Measurements from ENCODE around the gene IFIT3. TPM values are rescaled to one million over a fixed set of nuclear protein-coding genes. Genes with fewer than 3 reads are reported as not detected.
"Not testable (repeated sequence)": the region's sequence is repeated elsewhere in the genome, so short reads cannot be mapped to it uniquely, and the experiment has no call there.

IFIT3 gene
- total RNA-seq, 1 experiment from 2014 or later, result 45.2 TPM

GRCh38 chr10:89325856-89326255 lies 1.9 kb upstream of the IFIT3 start:
- Mint-ChIP-seq H3K4me1 (ENCODE audit: low read depth, unreplicated experiment) (peaks cover 28% of the 10 kb centered on the region), H3K36me3 (ENCODE audit: insufficient read depth, unreplicated experiment) (peaks cover 12% of the 10 kb centered on the region)
- intact Hi-C loops (cut with micrococcal nuclease; ENCODE audit: unreplicated experiment); CTCF ChIA-PET; H3K4me3 Mint-ChIP-seq (ENCODE audit: low read depth, unreplicated experiment); H3K27ac Mint-ChIP-seq (ENCODE audit: unreplicated experiment); H3K27me3 Mint-ChIP-seq (ENCODE audit: unreplicated experiment); H3K9me3 Mint-ChIP-seq (ENCODE audit: low read depth, unreplicated experiment); DNase-seq; BruUV-seq (replicated peaks): not testable (repeated sequence)

GRCh38 chr10:89329151-89329550 lies 1.4 kb downstream of the IFIT3 start:
- peaks cover 2% of the 10 kb centered on the region for H3K9me3 Mint-ChIP-seq (ENCODE audit: low read depth, unreplicated experiment)
- no peak for TF ChIP-seq CTCF (IDR thresholded peaks at IDR 0.05; ENCODE audit: unreplicated experiment)
- peaks cover 38% of the 10 kb centered on the region for H3K4me1 Mint-ChIP-seq (ENCODE audit: low read depth, unreplicated experiment)
- H3K36me3 Mint-ChIP-seq (ENCODE audit: insufficient read depth, unreplicated experiment), result peaks cover 15% of the 10 kb centered on the region
- CTCF ChIA-PET, result no interaction called here
- BruUV-seq (replicated peaks), result no TSS peak
- no peak overlapping the region for H3K27ac Mint-ChIP-seq (ENCODE audit: unreplicated experiment)
- intact Hi-C loops (cut with micrococcal nuclease; ENCODE audit: unreplicated experiment), result no loop called here
- no peaks in the 10 kb centered on the region for H3K27me3 Mint-ChIP-seq (ENCODE audit: unreplicated experiment)
- DNase-seq, result no peak
- H3K4me3 Mint-ChIP-seq (ENCODE audit: low read depth, unreplicated experiment), result peak overlapping the region; percentile 80

GRCh38 chr10:89330014-89330413 lies 2.2 kb downstream of the IFIT3 start:
- H3K9me3 Mint-ChIP-seq (ENCODE audit: low read depth, unreplicated experiment); intact Hi-C loops (cut with micrococcal nuclease; ENCODE audit: unreplicated experiment); CTCF ChIA-PET; DNase-seq; BruUV-seq (replicated peaks); H3K27me3 Mint-ChIP-seq (ENCODE audit: unreplicated experiment); H3K4me3 Mint-ChIP-seq (ENCODE audit: low read depth, unreplicated experiment); H3K27ac Mint-ChIP-seq (ENCODE audit: unreplicated experiment): not testable (repeated sequence)
- peaks cover 38% of the 10 kb centered on the region for H3K4me1 Mint-ChIP-seq (ENCODE audit: low read depth, unreplicated experiment)
- peaks cover 15% of the 10 kb centered on the region for H3K36me3 Mint-ChIP-seq (ENCODE audit: insufficient read depth, unreplicated experiment)

GRCh38 chr10:89330537-89331212 lies 2.9 kb downstream of the IFIT3 start:
- BruUV-seq (replicated peaks), result no TSS peak
- peaks cover 38% of the 10 kb centered on the region for H3K4me1 Mint-ChIP-seq (ENCODE audit: low read depth, unreplicated experiment)
- H3K9me3 Mint-ChIP-seq (ENCODE audit: low read depth, unreplicated experiment), result no peaks in the 10 kb centered on the region
- no peak overlapping the region for H3K4me3 Mint-ChIP-seq (ENCODE audit: low read depth, unreplicated experiment)
- peaks cover 15% of the 10 kb centered on the region for H3K36me3 Mint-ChIP-seq (ENCODE audit: insufficient read depth, unreplicated experiment)
- CTCF ChIA-PET, result no interaction called here
- H3K27me3 Mint-ChIP-seq (ENCODE audit: unreplicated experiment), result no peaks in the 10 kb centered on the region
- H3K27ac Mint-ChIP-seq (ENCODE audit: unreplicated experiment), result no peak overlapping the region
- no peak for DNase-seq
- intact Hi-C loops (cut with micrococcal nuclease; ENCODE audit: unreplicated experiment), result no loop called here
- no peak for TF ChIP-seq CTCF (IDR thresholded peaks at IDR 0.05; ENCODE audit: unreplicated experiment)

- intact Hi-C loops (cut with micrococcal nuclease; ENCODE audit: unreplicated experiment); H3K4me3 Mint-ChIP-seq (ENCODE audit: low read depth, unreplicated experiment); H3K9me3 Mint-ChIP-seq (ENCODE audit: low read depth, unreplicated experiment); H3K27me3 Mint-ChIP-seq (ENCODE audit: unreplicated experiment); DNase-seq; BruUV-seq (replicated peaks); H3K27ac Mint-ChIP-seq (ENCODE audit: unreplicated experiment): not testable (repeated sequence)
- H3K4me1 Mint-ChIP-seq (ENCODE audit: low read depth, unreplicated experiment), result peaks cover 33% of the 10 kb centered on the region
- peaks cover 15% of the 10 kb centered on the region for H3K36me3 Mint-ChIP-seq (ENCODE audit: insufficient read depth, unreplicated experiment)
- CTCF ChIA-PET, result interaction anchor here (0.6 to 1.1 kb wide), 2 partner anchors 11 to 53 kb away, joined by 3 to 4 read pairs; no protein-coding TSS in a partner anchor
Observed at GRCh38 chr10:89331487-89332122, 3.8 kb downstream of the IFIT3 start.
